ENCODE results near the gene PTOV1.
A peak's percentile ranks its signal among the peaks of the same experiment; 100 is the strongest.

The PTOV1 gene

GRCh38 chr19:49859682-49860335, 8.8 kb downstream of the PTOV1 start:
- no peak for DNase-seq (ENCODE audit: low spot score)

GRCh38 chr19:49860336-49861102, 9.6 kb downstream of the PTOV1 start:
- DNase-seq (ENCODE audit: low spot score) = no peak

DNA sequence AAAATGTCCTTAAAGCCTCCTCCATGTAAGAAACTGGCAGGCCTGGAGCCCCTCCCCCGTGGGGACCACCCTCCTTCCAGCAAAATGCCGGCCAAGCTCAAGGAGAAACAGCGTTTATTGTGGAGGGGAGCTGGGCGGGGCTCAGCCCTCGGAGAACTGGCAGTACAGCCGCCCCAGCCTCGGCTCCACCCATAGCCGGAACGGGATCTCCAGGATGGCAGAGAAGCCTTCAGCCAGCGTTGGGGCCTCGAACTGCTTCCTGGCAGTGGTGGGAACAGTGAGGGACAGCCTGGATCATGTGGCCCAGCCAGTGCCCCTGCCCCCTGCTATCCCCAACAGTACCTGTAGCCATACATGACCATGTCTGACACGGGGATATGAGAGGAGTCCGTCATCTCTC, 10.1 kb downstream of the PTOV1 start:
- no peak for DNase-seq (ENCODE audit: low spot score)

DNA sequence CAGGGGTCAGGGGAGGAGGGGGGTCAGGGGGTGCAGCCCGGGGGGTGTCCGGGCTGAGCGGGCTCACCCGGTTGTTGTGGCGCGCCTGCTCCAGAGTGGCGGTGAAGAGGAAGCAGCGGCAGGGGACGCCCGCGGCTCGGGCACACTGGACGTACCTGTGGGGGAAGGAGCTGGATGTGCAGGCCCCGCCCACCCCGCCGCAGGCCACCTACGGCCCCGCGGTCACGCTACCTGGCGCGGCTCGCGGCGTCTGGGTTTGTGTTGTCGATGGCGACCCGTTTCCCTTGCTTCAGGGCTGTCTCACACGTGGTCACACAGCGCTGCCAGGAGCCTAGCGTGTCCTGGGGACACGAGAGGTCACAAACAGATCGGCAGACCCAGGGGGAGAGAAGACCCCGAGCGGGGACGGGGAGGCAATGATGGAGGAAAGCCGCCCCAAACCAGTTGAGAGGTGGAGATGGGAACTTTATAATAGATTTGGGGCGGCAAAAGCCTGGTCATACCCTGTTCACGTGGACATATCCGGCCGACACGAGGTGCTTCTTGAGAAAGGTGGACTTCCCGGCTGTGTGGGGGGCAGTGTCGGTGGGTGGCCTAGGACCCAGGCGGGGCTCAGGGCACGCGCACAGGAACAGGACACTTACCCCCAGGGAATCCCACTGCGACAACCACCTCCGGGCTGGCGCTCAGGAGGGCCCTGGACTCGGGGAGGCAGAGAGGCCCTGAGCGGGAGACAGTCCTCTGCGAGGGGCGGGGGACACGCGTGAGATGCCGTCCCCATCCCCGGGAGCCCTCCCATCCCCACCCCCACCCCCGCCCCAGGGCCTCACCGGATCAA, 10.8 kb downstream of the PTOV1 start:
- no peak for DNase-seq (ENCODE audit: low spot score)

DNA sequence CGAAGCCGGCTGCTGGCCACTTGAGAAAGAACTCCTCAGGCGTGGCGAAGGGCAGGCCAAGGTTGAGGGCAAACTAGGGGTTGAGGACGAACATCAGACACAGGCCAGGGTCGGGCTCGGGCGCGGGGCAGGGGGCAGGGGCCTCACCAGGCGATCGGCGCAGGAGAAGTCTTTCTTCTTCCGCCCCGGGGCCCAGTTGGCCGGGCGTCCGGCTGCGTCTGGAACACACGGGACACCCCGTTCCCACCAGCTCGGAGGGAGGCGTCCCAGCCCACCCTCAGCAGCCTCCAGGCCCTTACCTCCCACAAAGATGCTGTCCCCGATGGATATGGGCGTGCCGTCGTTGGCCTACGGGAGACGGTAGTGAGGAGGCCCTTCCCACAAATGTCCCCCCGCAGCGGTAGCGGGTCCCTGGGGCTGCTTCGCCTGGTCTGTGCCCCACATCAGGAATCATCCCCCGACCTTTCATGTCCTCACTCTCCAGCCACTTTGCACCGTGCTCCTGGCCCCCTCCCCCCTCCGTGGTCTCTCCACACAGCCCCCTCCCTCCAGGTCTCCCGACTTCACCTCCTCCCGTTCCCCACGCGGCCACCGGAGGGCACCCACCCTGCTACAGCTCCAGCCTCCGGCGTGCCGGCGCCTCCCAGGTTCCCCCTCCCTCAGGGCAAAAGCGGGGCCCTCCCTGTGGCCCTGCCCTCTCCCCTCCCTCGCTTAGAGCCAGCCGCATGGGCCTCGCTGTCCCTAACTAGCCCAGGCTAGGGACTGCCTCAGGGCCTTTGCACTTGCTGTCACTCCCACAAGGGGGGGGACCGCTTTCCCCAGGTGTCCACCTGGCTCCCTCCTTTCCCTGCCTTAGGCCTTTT, 11.7 kb downstream of the PTOV1 start:
- no peak for DNase-seq (ENCODE audit: low spot score)

GRCh38 chr19:49863254-49863934, 12.4 kb downstream of the PTOV1 start:
- DNase-seq (ENCODE audit: low spot score) = no peak

DNA sequence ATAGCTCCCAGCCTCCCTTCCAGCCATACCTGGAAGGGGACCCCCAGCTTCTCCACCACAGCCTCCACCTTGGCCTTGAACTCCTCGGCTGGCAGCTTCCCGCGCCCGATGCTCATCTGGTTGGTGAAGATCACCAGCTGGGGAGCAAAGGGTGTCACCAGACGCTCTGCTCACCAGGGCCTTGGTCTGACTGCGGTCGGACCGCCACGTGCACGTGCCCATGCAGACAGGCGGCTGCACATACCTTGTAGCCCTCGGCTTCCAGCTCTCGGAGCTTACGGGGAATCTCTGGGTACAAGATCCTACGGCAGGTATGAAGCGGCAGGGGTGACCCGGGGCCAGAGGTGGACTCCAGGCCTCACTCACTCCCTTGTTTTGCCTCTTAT, 13.0 kb downstream of the PTOV1 start:
- DNase-seq (ENCODE audit: low spot score) = no peak

- DNase-seq (ENCODE audit: low spot score) = no peak
These were observed 13.9 kb downstream of the PTOV1 start for GRCh38 chr19:49864890-49865289.

GRCh38 chr19:49866933-49867782, 16.2 kb downstream of the PTOV1 start, which contains the start of gene PNKP:
Gene PNKP, minus strand, starts transcription at chr19:49867576. Its CDS starts 372 bp downstream, at chr19:49867204.
- peak; percentile 87 for DNase-seq (ENCODE audit: low spot score)

GRCh38 chr19:49869009-49869483, 18.1 kb downstream of the PTOV1 start:
- DNase-seq (ENCODE audit: low spot score) = no peak

DNA sequence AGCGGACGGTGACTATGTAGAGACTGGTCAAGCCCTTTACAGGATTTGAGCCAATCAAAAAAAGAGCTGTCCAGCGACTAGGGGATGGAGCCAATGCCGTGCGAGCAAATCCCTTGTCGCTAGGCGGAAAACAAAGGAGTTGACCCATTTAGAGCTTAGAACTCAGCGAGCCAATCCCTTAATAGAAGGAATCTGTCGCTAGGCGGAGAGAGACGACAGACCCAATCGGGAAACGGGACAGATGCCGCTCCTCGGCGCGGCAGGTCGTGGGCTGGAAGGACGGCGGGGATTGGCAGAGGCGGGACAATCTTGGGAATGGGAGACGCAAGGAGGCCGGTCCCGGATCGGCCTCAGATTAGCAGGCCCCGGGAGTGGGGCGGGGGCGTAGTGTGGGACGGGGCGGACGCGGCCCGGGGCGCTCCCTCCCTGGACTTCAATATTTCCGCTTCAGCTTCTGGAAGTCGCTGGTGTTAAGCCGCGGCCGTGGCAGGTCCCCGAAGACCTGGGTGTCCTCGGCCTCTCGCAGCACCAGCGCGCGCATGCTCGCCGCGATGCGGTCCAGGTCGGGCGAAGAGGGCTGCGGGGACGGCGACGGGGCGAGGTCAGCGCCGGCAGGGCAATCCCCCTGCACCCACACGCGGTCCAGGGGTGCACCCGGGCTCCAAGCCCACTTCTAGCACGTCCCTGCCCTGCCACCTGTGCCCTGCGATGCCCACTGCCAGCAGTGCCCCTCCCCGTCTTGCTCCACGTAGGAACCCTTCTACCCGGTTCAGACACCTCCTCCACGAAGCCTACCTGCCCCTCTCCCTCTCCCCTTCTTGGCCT, 18.7 kb downstream of the PTOV1 start:
- peak; percentile 99 for DNase-seq (ENCODE audit: low spot score)

GRCh38 chr19:49870309-49870901, 19.4 kb downstream of the PTOV1 start:
- no peak for DNase-seq (ENCODE audit: low spot score)

- no peak for DNase-seq (ENCODE audit: low spot score)
These were observed 20.5 kb downstream of the PTOV1 start for GRCh38 chr19:49871349-49871985.

DNA sequence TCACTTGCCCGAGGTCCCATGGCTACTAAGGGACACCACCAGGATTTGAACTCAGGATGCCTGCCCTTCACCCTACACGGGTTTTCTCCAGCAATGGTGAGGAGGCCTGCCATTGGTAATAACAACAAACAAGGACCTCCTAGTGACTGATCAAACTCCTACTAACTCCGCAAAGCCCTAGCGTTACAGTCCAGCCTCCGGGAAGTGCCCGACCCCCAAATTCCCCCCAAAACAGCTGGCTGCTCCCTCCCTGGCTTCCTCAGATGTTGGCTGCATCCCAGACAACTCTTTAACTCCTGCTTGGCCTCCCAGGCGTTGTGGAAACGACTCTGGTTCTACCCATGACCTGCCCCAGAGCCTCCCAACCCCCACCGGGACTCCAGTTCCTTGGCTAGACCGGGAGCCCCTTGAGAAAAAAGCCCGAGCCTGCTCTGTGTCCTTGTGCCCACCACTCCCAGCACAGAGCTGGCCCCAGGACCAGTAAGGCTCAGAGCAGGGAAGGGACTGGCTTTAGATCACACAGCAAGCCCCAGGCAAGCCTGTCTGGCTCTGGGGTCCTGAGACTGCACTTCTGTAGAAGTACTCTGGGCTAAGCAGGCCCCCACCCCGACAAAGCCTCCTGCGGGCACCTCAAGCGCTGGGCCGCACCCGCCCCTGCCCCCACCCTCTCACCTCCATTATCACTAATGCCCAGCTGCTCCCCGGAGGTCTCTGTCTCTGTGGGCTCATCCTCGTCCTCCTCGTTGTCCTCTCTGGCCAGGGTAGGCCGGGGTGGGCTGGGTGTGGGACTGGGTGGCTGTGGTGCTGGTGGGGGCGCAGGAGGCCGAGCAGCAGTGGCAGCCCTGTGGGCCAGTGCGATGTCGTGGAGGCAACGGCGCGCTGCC, 21.5 kb downstream of the PTOV1 start:
- DNase-seq (ENCODE audit: low spot score) = no peak

GRCh38 chr19:49873129-49873521, 22.2 kb downstream of the PTOV1 start:
- DNase-seq (ENCODE audit: low spot score) = no peak

- no peak for DNase-seq (ENCODE audit: low spot score)
These were observed 22.9 kb downstream of the PTOV1 start for GRCh38 chr19:49873834-49874233.

- no peak for DNase-seq (ENCODE audit: low spot score)
These were observed 23.7 kb downstream of the PTOV1 start for GRCh38 chr19:49874503-49875157.
